Measurements from ENCODE around the gene LGALS3. TPM values are rescaled to one million over a fixed set of nuclear protein-coding genes. Genes with fewer than 3 reads are reported as not detected.
"Not testable (repeated sequence)": the region's sequence is repeated elsewhere in the genome, so short reads cannot be mapped to it uniquely, and the experiment has no call there.

LGALS3 gene
- 134 to 202 TPM (median 193 TPM) in 3 replicates for polyA plus RNA-seq
- polyA plus RNA-seq (2011; ENCODE audit: low read depth), result 67.5 TPM
- polyA plus RNA-seq (2011; cell fraction: cytosol; rRNA removed), result 201 and 210 TPM in 2 replicates
- polyA plus RNA-seq (2011; cell fraction: nucleus; rRNA removed), result 92.3 and 104 TPM in 2 replicates
- polyA plus RNA-seq (2012; ENCODE audit: low replicate concordance), result 168 and 322 TPM in 2 replicates
- polyA minus RNA-seq, result 64.6 to 96.7 TPM (median 72.3 TPM) in 3 replicates
- polyA minus RNA-seq (2011; cell fraction: cytosol; rRNA and poly(A)+ RNA removed), result 138 TPM
- polyA minus RNA-seq (2011; cell fraction: nucleus; rRNA and poly(A)+ RNA removed), result 52.1 and 53.9 TPM in 2 replicates

- peaks cover 2% of the 10 kb centered on the region for H4K20me1 ChIP-seq (ENCODE audit: control insufficient read depth, extremely low read depth, insufficient read depth, low read length)
- peaks cover 39% of the 10 kb centered on the region for H3K4me1 ChIP-seq (ENCODE audit: control insufficient read depth, extremely low read depth, insufficient read depth, low read length)
- peak within 1 kb of the TSS; percentile 97 for H3K4me2 ChIP-seq (ENCODE audit: control insufficient read depth, extremely low read depth, insufficient read depth, low read depth, low read length)
- DNase-seq (ENCODE audit: low read depth, low spot score), result no peak
- H3K27me3 ChIP-seq (ENCODE audit: control insufficient read depth, extremely low read depth, insufficient read depth, low read length), result no peaks in the 10 kb centered on the region
- H3K27ac ChIP-seq (ENCODE audit: control insufficient read depth, insufficient read depth, low read length), result peak within 1 kb of the TSS; percentile 92
- TF ChIP-seq EZH2 (IDR thresholded peaks at IDR 0.05; ENCODE audit: low read length) (no peak), CTCF (optimal IDR thresholded peaks at IDR 0.05 in 1 of 3, IDR thresholded peaks at IDR 0.05 in 1 of 3, conservative IDR thresholded peaks at IDR 0.05 in 1 of 3; ENCODE audit: extremely low read depth in 1 of 3, insufficient read depth in 2 of 3, low read length in 3 of 3) (no peak)
- dilution Hi-C loops (cut with MboI; ENCODE audit: extremely low pct_ligation_motif_present, low sequenced_read_pairs), result no loop called here
- H3K9ac ChIP-seq (ENCODE audit: control insufficient read depth, extremely low read depth, insufficient read depth, low read length), result peak within 1 kb of the TSS; percentile 96
- H3K9me3 ChIP-seq (ENCODE audit: control insufficient read depth, low read depth, low read length), result no peaks in the 10 kb centered on the region
- H2AFZ ChIP-seq (ENCODE audit: control insufficient read depth, low read length), result peak within 1 kb of the TSS; percentile 61
- H3K4me3 ChIP-seq (ENCODE audit: control insufficient read depth in 2 of 3, extremely low read depth in 1 of 3, insufficient read depth in 2 of 3, low read depth in 1 of 3, low read length in 3 of 3), result peak within 1 kb of the TSS; percentile 80 to 96 (median 85)
- peaks cover 0 to 11% of the 10 kb centered on the region in 2 experiments for H3K36me3 ChIP-seq (ENCODE audit: control insufficient read depth in 2 of 2, extremely low read depth in 1 of 2, insufficient read depth in 2 of 2, low read length in 2 of 2)
- H3K9me1 ChIP-seq (ENCODE audit: control insufficient read depth, extremely low read depth, insufficient read depth, low read length), result no peaks in the 10 kb centered on the region
- H3K79me2 ChIP-seq (ENCODE audit: control insufficient read depth, insufficient read depth, low read length), result peaks cover 43% of the 10 kb centered on the region
- FAIRE-seq, result no peak
Measured at GRCh38 chr14:55129086-55129427, at the start of gene LGALS3. LGALS3 (plus strand) TSS chr14:55129252; CDS start chr14:55137374, 8,122 bp downstream.

- peaks cover 33% of the 10 kb centered on the region for H3K4me1 ChIP-seq (ENCODE audit: control insufficient read depth, extremely low read depth, insufficient read depth, low read length)
- H4K20me1 ChIP-seq (ENCODE audit: control insufficient read depth, extremely low read depth, insufficient read depth, low read length); H3K36me3 ChIP-seq (ENCODE audit: control insufficient read depth in 2 of 2, extremely low read depth in 1 of 2, insufficient read depth in 2 of 2, low read length in 2 of 2); H3K4me3 ChIP-seq (ENCODE audit: control insufficient read depth in 2 of 3, extremely low read depth in 1 of 3, insufficient read depth in 2 of 3, low read depth in 1 of 3, low read length in 3 of 3); H2AFZ ChIP-seq (ENCODE audit: control insufficient read depth, low read length); DNase-seq (ENCODE audit: low read depth, low spot score); H3K27ac ChIP-seq (ENCODE audit: control insufficient read depth, insufficient read depth, low read length); H3K4me2 ChIP-seq (ENCODE audit: control insufficient read depth, extremely low read depth, insufficient read depth, low read depth, low read length); FAIRE-seq; H3K9ac ChIP-seq (ENCODE audit: control insufficient read depth, extremely low read depth, insufficient read depth, low read length); H3K9me1 ChIP-seq (ENCODE audit: control insufficient read depth, extremely low read depth, insufficient read depth, low read length); dilution Hi-C loops (cut with MboI; ENCODE audit: extremely low pct_ligation_motif_present, low sequenced_read_pairs); H3K9me3 ChIP-seq (ENCODE audit: control insufficient read depth, low read depth, low read length); H3K27me3 ChIP-seq (ENCODE audit: control insufficient read depth, extremely low read depth, insufficient read depth, low read length); H3K79me2 ChIP-seq (ENCODE audit: control insufficient read depth, insufficient read depth, low read length): not testable (repeated sequence)
Measured at GRCh38 chr14:55079961-55080360, 49.1 kb upstream of the LGALS3 start.

All from keratinocyte (primary cell).